MCF 10A (cell line): ENCODE measurements around the gene IRAK1. TPM values are rescaled to one million over a fixed set of nuclear protein-coding genes. Genes with fewer than 3 reads are reported as not detected.

Source experiments
- BruUV-seq: library from RNA; stranded (reverse); fragments of 400-500 nt; replicated peaks from 2 replicates; lab custom pipeline; 2021; lab: Mats Ljungman, UMichigan
- CTCF ChIA-PET: fragments of 300-600 bp; sonication (Branson Sonifier 250); formaldehyde crosslinking; extraction: SDS; loops from one replicate; lab custom pipeline; 2021; ENCODE audit warnings: antibody characterized with exemption, inconsistent platforms; lab: Yijun Ruan, JAX
- POLR2A ChIA-PET: fragments of 300-600, 350-650 bp; sonication (Branson Sonifier 250); formaldehyde crosslinking; extraction: SDS; loops from one replicate; lab custom pipeline; 2020; ENCODE audit warnings: antibody characterized with exemption, inconsistent platforms; lab: Yijun Ruan, JAX
- DNase-seq: peaks from one replicate; pipeline ENCODE4 v3.0.0-alpha.2; 2018; ENCODE audit not compliant: unreplicated experiment
- H3K27ac Mint-ChIP-seq: one replicate; pipeline ENCODE4 v1.8.0; 2022; ENCODE audit warnings: mild to moderate bottlenecking, low read depth, mixed read lengths; ENCODE audit not compliant: unreplicated experiment
- H3K27me3 Mint-ChIP-seq: one replicate; pipeline ENCODE4 v1.8.0; 2022; ENCODE audit warnings: mixed read lengths; ENCODE audit not compliant: insufficient read depth, unreplicated experiment
- H3K36me3 Mint-ChIP-seq: one replicate; pipeline ENCODE4 v1.8.0; 2022; ENCODE audit warnings: mild to moderate bottlenecking, moderate library complexity, mixed read lengths; ENCODE audit not compliant: insufficient read depth, unreplicated experiment
- H3K4me1 Mint-ChIP-seq: one replicate; pipeline ENCODE4 v1.8.0; 2022; ENCODE audit warnings: mixed read lengths; ENCODE audit not compliant: insufficient read depth, unreplicated experiment
- H3K4me3 Mint-ChIP-seq: one replicate; pipeline ENCODE4 v1.8.0; 2022; ENCODE audit warnings: mild to moderate bottlenecking, moderate library complexity, mixed read lengths; ENCODE audit not compliant: unreplicated experiment
- H3K9me3 Mint-ChIP-seq: one replicate; pipeline ENCODE4 v1.8.0; 2022; ENCODE audit warnings: mixed read lengths; ENCODE audit not compliant: unreplicated experiment
- CTCF ChIP-seq: fragments of 200-600 bp; IDR thresholded peaks from one replicate; pipeline ENCODE4 v1.8.0; 2022; ENCODE audit warnings: antibody characterized with exemption, mild to moderate bottlenecking; ENCODE audit not compliant: unreplicated experiment
- intact Hi-C: fragments of 100-400 bp; cut with micrococcal nuclease; formaldehyde crosslinking; loops from 2 replicates; pipeline ENCODE4 v1.14.1; 2022
- total RNA-seq: library from RNA; stranded (reverse); gene quantifications from 2 replicates; pipeline ENCODE4 v1.2.3, GENCODE V29; 2022

Gene IRAK1
- total RNA-seq, 1 experiment from 2014 or later = 201 TPM

- no peaks in the 10 kb centered on the region for H3K9me3 Mint-ChIP-seq
- peaks cover 15% of the 10 kb centered on the region for H3K36me3 Mint-ChIP-seq
- ChIA-PET POLR2A (interaction anchor here (0.7 to 1.5 kb wide), 3 partner anchors 19 to 410 kb away, joined by 3 to 6 read pairs (median 4); partner anchors contain the start of gene EMD), CTCF (interaction anchor here (0.5 to 5.2 kb wide), 6 partner anchors 17 to 794 kb away, joined by 3 to 50 read pairs (median 3); partner anchors contain the start of gene RENBP)
- no peaks in the 10 kb centered on the region for H3K27me3 Mint-ChIP-seq
- BruUV-seq = TSS peak; percentile 3
- H3K4me1 Mint-ChIP-seq = peaks cover 25% of the 10 kb centered on the region
- intact Hi-C loops = no loop called here
- no peak for DNase-seq
- H3K27ac Mint-ChIP-seq = no peak overlapping the region
- TF ChIP-seq CTCF = no peak
- peak overlapping the region; percentile 95 for H3K4me3 Mint-ChIP-seq
These were observed 50.4 kb downstream of the IRAK1 start for GRCh38 chrX:153969125-153969903.

- no peak overlapping the region for H3K27ac Mint-ChIP-seq
- no TSS peak for BruUV-seq
- CTCF ChIA-PET = interaction anchor here (0.5 to 5.2 kb wide), 7 partner anchors 17 to 794 kb away, joined by 3 to 50 read pairs (median 3); partner anchors contain the start of gene RENBP
These were observed 51.0 kb downstream of the IRAK1 start for GRCh38 chrX:153968754-153969124.

GRCh38 chrX:153968255-153968654 lies 51.4 kb downstream of the IRAK1 start:
- no peak overlapping the region for H3K27ac Mint-ChIP-seq
- H3K27me3 Mint-ChIP-seq = no peaks in the 10 kb centered on the region
- BruUV-seq = no TSS peak
- ChIA-PET POLR2A (interaction anchor here (0.6 to 1.5 kb wide), 4 partner anchors 23 to 81 kb away, joined by 3 to 5 read pairs (median 4); no protein-coding TSS in a partner anchor), CTCF (interaction anchor here (0.6 to 5.2 kb wide), 6 partner anchors 16 to 1012 kb away, joined by 3 to 50 read pairs (median 4); partner anchors contain the start of gene RENBP)
- intact Hi-C loops = no loop called here
- TF ChIP-seq CTCF = no peak
- DNase-seq = no peak
- H3K9me3 Mint-ChIP-seq = no peaks in the 10 kb centered on the region
- H3K4me1 Mint-ChIP-seq = peaks cover 21% of the 10 kb centered on the region
- H3K36me3 Mint-ChIP-seq = peaks cover 17% of the 10 kb centered on the region
- H3K4me3 Mint-ChIP-seq = peak overlapping the region; percentile 5

More at GRCh38 chrX:153968754-153969124, 51.0 kb downstream of the IRAK1 start:
- Mint-ChIP-seq H3K4me3 (peak overlapping the region; percentile 95), H3K4me1 (peaks cover 22% of the 10 kb centered on the region), H3K9me3 (no peaks in the 10 kb centered on the region), H3K36me3 (peaks cover 15% of the 10 kb centered on the region), H3K27me3 (no peaks in the 10 kb centered on the region)
- no peak for TF ChIP-seq CTCF
- DNase-seq = no peak
- intact Hi-C loops = no loop called here
- POLR2A ChIA-PET = interaction anchor here (0.7 to 1.5 kb wide), 5 partner anchors 20 to 410 kb away, joined by 3 to 6 read pairs (median 4); partner anchors contain the start of gene EMD
